GM23338 (cell line): ENCODE data around the gene CSTPP1. TPM values are rescaled to one million over a fixed set of nuclear protein-coding genes. Genes with fewer than 3 reads are reported as not detected.

Experiments
- ATAC-seq: fragments of 200-7000 bp; cut with Tn5 transposase; 3 replicates; pipeline ENCODE4 v1.9.1; 2020
- DNase-seq: peaks from one replicate; pipeline ENCODE4 v3.0.0-alpha.2; 2015; ENCODE audit warnings: low spot score
- H2AFZ ChIP-seq: fragments of 200-600 bp; sonication (generic); 2 replicates; pipeline ENCODE4 v1.8.0; 2016; ENCODE audit warnings: antibody characterized with exemption, mild to moderate bottlenecking, moderate library complexity
- H3F3A ChIP-seq: fragments of 200-600 bp; sonication (generic); replicated peaks from 2 replicates; pipeline ENCODE4 v1.8.0; 2017; ENCODE audit warnings: antibody characterized with exemption, mixed run types, low read depth
- H3K27ac ChIP-seq: fragments of 200-600 bp; sonication (generic); 2 replicates; pipeline ENCODE4 v1.6.1; 2016; ENCODE audit warnings: low read depth
- H3K27me3 ChIP-seq: fragments of 200-600 bp; sonication (generic); 2 replicates; pipeline ENCODE4 v1.8.0; 2016; ENCODE audit warnings: mild to moderate bottlenecking, mixed run types, moderate library complexity; ENCODE audit not compliant: insufficient read depth
- H3K36me3 ChIP-seq: fragments of 200-600 bp; sonication (generic); 2 replicates; pipeline ENCODE4 v1.8.0; 2016; ENCODE audit warnings: mild to moderate bottlenecking; ENCODE audit not compliant: insufficient read depth
- H3K4me1 ChIP-seq: fragments of 200-600 bp; sonication (generic); 2 replicates; pipeline ENCODE4 v1.8.0; 2016; ENCODE audit warnings: mild to moderate bottlenecking, moderate library complexity; ENCODE audit not compliant: insufficient read depth
- H3K4me2 ChIP-seq: fragments of 200-600 bp; sonication (generic); 2 replicates; pipeline ENCODE4 v1.7.1; 2017; ENCODE audit warnings: mixed run types
- H3K4me3 ChIP-seq: fragments of 200-600 bp; sonication (generic); 2 replicates; pipeline ENCODE4 v1.6.1; 2016; ENCODE audit warnings: mixed run types
- H3K79me2 ChIP-seq: fragments of 200-600 bp; sonication (generic); replicated peaks from 2 replicates; pipeline ENCODE4 v1.8.0; 2017; ENCODE audit warnings: mild to moderate bottlenecking; ENCODE audit not compliant: insufficient read depth
- H3K9me2 ChIP-seq: fragments of 200-600 bp; sonication (generic); 2 replicates; pipeline ENCODE4 v1.8.0; 2017; ENCODE audit not compliant: insufficient read depth
- H4K20me1 ChIP-seq: fragments of 200-600 bp; sonication (generic); replicated peaks from 2 replicates; pipeline ENCODE4 v1.8.0; 2017; ENCODE audit warnings: mild to moderate bottlenecking; ENCODE audit not compliant: insufficient read depth
- H3K27ac Mint-ChIP-seq: 2 replicates; pipeline ENCODE4 v1.8.0; 2020; ENCODE audit warnings: inconsistent platforms, mild to moderate bottlenecking, moderate library complexity, mixed read lengths
- H3K27me3 Mint-ChIP-seq: 3 replicates; pipeline ENCODE4 v1.8.0; 2022; ENCODE audit warnings: low read depth, mild to moderate bottlenecking, moderate library complexity, mixed read lengths, inconsistent platforms; ENCODE audit not compliant: insufficient read depth, poor library complexity
- H3K36me3 Mint-ChIP-seq: 3 replicates; pipeline ENCODE4 v1.8.0; 2021; ENCODE audit warnings: low read depth, mild to moderate bottlenecking, inconsistent platforms, moderate library complexity, mixed read lengths
- H3K4me1 Mint-ChIP-seq: 3 replicates; pipeline ENCODE4 v1.8.0; 2020; ENCODE audit warnings: mild to moderate bottlenecking, inconsistent platforms, mixed read lengths
- H3K4me3 Mint-ChIP-seq: 3 replicates; pipeline ENCODE4 v1.8.0; 2021; ENCODE audit warnings: moderate library complexity, mild to moderate bottlenecking, inconsistent platforms, mixed read lengths
- H3K9me3 Mint-ChIP-seq: 3 replicates; pipeline ENCODE4 v1.8.0; 2020; ENCODE audit warnings: moderate library complexity, mild to moderate bottlenecking, inconsistent platforms, mixed read lengths
- EZH2 ChIP-seq: fragments of 200-600 bp; sonication (generic); IDR thresholded peaks from one replicate; pipeline ENCODE4 v1.8.0; 2017; ENCODE audit warnings: antibody characterized with exemption, mild to moderate bottlenecking, low read depth; ENCODE audit not compliant: unreplicated experiment
- EZH2phosphoT487 ChIP-seq: fragments of 200-600 bp; sonication (generic); IDR thresholded peaks from one replicate; pipeline ENCODE4 v1.8.1; 2018; ENCODE audit warnings: antibody characterized with exemption; ENCODE audit not compliant: unreplicated experiment
- JUNB ChIP-seq: IDR thresholded peaks from one replicate; pipeline ENCODE4 v1.6.1; 2016; ENCODE audit warnings: antibody characterized with exemption; ENCODE audit not compliant: unreplicated experiment
- POLR2AphosphoS5 ChIP-seq: IDR thresholded peaks from 2 replicates; pipeline ENCODE4 v1.6.1; 2016; ENCODE audit warnings: antibody characterized with exemption, low read depth
- STAT1 ChIP-seq: IDR thresholded peaks from one replicate; pipeline ENCODE4 v1.6.1; 2016; ENCODE audit warnings: antibody characterized with exemption; ENCODE audit not compliant: unreplicated experiment
- ZNF114 ChIP-seq: fragments of 250-450 bp; sonication (Bioruptor Pico); IDR thresholded peaks from 2 replicates; pipeline ENCODE4 v1.5.0; 2020; ENCODE audit warnings: mild to moderate bottlenecking, moderate library complexity
- ZNF462 ChIP-seq: fragments of 250-450 bp; sonication (Bioruptor Pico); IDR thresholded peaks from 2 replicates; pipeline ENCODE4 v1.5.0; 2020; ENCODE audit warnings: mild to moderate bottlenecking, moderate library complexity
- polyA plus RNA-seq: library from polyadenylated mRNA; unstranded; fragments of >200 nt; fragmentation: Nextera tagmentation; extraction: Ambion mirVana; gene quantifications from 2 replicates; pipeline ENCODE4 v1.2.1, GENCODE V29; 2016
- total RNA-seq: library from RNA; depleted of rRNA; stranded (reverse); fragments of >200 nt; shearing (Covaris generic); gene quantifications from 2 replicates; pipeline ENCODE4 v1.2.3, GENCODE V29; 2014
- TF ChIP-seq, protein P1 (sequence below): IDR thresholded peaks from one replicate; pipeline ENCODE4 v1.6.1; 2018; ENCODE audit warnings: antibody characterized with exemption; ENCODE audit not compliant: unreplicated experiment
- TF ChIP-seq, protein P2 (sequence below): IDR thresholded peaks from 2 replicates; pipeline ENCODE4 v1.6.1; 2016; ENCODE audit warnings: antibody characterized with exemption

Gene CSTPP1
- total and polyA plus RNA-seq, 2 experiments from 2014 or later: 23.5 to 42.6 TPM

DNA sequence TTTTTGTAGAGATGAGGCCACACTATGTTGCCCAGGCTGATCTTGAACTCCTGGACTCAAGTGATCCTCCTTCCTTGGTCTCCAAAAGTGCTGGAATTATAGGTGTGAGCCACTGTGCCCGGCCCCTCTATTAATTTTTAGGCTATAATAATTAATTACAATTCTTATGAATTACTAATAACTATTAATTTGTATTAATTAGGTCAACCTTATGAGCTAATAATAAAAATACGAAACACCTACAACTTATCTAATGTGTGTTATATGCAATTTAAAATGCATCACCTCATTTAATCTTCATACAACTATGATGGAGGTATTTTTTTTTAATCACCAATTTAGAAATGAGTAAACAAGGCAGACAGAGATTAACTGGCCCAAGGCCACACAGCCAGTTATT is 44.5 kb upstream of the CSTPP1 start:
- H3K27me3 Mint-ChIP-seq: no peaks in the 10 kb centered on the region

DNA sequence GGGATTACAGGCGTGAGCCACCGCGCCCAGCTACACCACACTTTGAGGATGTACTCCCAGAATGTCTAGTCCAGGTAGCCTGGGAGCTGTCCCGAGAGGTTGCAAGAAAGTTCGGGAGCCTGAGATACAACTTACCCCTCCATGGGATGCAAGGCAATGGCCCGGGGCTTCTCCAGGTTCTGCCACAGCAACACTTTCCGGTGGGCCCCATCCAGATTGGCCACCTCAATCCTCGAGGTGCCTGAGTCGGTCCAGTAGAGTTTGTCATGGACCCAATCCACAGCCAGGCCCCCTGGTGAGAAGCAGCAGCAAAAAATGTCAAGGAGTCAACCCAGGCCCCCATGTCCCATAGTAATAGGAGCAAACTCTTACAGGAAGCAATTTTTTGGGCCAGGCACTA is 43.7 kb upstream of the CSTPP1 start:
- Mint-ChIP-seq H3K4me3 (no peak overlapping the region), H3K9me3 (no peaks in the 10 kb centered on the region)

More for the DNA sequence above, 44.5 kb upstream of the CSTPP1 start:
- no peaks in the 10 kb centered on the region for H3K27me3 ChIP-seq
- ATAC-seq: no peak
- Mint-ChIP-seq H3K36me3 (peaks cover 56% of the 10 kb centered on the region), H3K27ac (no peak overlapping the region), H3K4me3 (no peak overlapping the region), H3K4me1 (peaks cover 2% of the 10 kb centered on the region; the same call in 1 of the 3 replicates), H3K9me3 (no peaks in the 10 kb centered on the region)
- H3F3A ChIP-seq: no peaks in the 10 kb centered on the region
- H3K9me2 ChIP-seq: no peaks in the 10 kb centered on the region
- no peak overlapping the region for H3K27ac ChIP-seq
- no peaks in the 10 kb centered on the region for H3K79me2 ChIP-seq
- no peak overlapping the region for H2AFZ ChIP-seq
- no peaks in the 10 kb centered on the region for H3K4me1 ChIP-seq
- no peak overlapping the region for H3K4me3 ChIP-seq
- peaks cover 16% of the 10 kb centered on the region; the same call in 1 of the 2 replicates for H3K36me3 ChIP-seq
- TF ChIP-seq EZH2phosphoT487 (no peak), ZNF114 (CRISPR knock-in tag) (no peak)
- DNase-seq: no peak
- H3K4me2 ChIP-seq: no peak overlapping the region
- no peaks in the 10 kb centered on the region; the same call in 1 of the 2 replicates for H4K20me1 ChIP-seq

More for the DNA sequence above, 43.7 kb upstream of the CSTPP1 start:
- Histone ChIP-seq H3K4me2 (no peak overlapping the region), H3K27ac (no peak overlapping the region), H4K20me1 (no peaks in the 10 kb centered on the region; the same call in 1 of the 2 replicates), H3K79me2 (no peaks in the 10 kb centered on the region), H3K36me3 (peaks cover 16% of the 10 kb centered on the region; the same call in 1 of the 2 replicates), H3K27me3 (no peaks in the 10 kb centered on the region), H3K4me3 (no peak overlapping the region), H3K9me2 (no peaks in the 10 kb centered on the region), H2AFZ (no peak overlapping the region), H3F3A (no peaks in the 10 kb centered on the region), H3K4me1 (no peaks in the 10 kb centered on the region)
- Mint-ChIP-seq H3K36me3 (peaks cover 55% of the 10 kb centered on the region), H3K27me3 (no peaks in the 10 kb centered on the region), H3K27ac (no peak overlapping the region), H3K4me1 (peaks cover 2% of the 10 kb centered on the region; the same call in 1 of the 3 replicates)
- ATAC-seq: no peak
- TF ChIP-seq, protein P1, sequence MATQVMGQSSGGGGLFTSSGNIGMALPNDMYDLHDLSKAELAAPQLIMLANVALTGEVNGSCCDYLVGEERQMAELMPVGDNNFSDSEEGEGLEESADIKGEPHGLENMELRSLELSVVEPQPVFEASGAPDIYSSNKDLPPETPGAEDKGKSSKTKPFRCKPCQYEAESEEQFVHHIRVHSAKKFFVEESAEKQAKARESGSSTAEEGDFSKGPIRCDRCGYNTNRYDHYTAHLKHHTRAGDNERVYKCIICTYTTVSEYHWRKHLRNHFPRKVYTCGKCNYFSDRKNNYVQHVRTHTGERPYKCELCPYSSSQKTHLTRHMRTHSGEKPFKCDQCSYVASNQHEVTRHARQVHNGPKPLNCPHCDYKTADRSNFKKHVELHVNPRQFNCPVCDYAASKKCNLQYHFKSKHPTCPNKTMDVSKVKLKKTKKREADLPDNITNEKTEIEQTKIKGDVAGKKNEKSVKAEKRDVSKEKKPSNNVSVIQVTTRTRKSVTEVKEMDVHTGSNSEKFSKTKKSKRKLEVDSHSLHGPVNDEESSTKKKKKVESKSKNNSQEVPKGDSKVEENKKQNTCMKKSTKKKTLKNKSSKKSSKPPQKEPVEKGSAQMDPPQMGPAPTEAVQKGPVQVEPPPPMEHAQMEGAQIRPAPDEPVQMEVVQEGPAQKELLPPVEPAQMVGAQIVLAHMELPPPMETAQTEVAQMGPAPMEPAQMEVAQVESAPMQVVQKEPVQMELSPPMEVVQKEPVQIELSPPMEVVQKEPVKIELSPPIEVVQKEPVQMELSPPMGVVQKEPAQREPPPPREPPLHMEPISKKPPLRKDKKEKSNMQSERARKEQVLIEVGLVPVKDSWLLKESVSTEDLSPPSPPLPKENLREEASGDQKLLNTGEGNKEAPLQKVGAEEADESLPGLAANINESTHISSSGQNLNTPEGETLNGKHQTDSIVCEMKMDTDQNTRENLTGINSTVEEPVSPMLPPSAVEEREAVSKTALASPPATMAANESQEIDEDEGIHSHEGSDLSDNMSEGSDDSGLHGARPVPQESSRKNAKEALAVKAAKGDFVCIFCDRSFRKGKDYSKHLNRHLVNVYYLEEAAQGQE: no peak
- TF ChIP-seq JUNB: no peak
- no peak for TF ChIP-seq STAT1
- no peak for TF ChIP-seq EZH2phosphoT487
- TF ChIP-seq POLR2AphosphoS5: no peak
- no peak for TF ChIP-seq ZNF462 (CRISPR knock-in tag)
- TF ChIP-seq, protein P2, sequence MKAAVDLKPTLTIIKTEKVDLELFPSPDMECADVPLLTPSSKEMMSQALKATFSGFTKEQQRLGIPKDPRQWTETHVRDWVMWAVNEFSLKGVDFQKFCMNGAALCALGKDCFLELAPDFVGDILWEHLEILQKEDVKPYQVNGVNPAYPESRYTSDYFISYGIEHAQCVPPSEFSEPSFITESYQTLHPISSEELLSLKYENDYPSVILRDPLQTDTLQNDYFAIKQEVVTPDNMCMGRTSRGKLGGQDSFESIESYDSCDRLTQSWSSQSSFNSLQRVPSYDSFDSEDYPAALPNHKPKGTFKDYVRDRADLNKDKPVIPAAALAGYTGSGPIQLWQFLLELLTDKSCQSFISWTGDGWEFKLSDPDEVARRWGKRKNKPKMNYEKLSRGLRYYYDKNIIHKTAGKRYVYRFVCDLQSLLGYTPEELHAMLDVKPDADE: no peak
- TF ChIP-seq EZH2: no peak
- no peak for DNase-seq
